GM21447 (cell line): ENCODE results near the gene LPAR6.
A peak's percentile ranks its signal among the peaks of the same experiment; 100 is the strongest.

ENCODE experiments used
- ATAC-seq: cut with Tn5 transposase; IDR thresholded peaks from one replicate; pipeline ENCODE4 v1.9.1; 2021; ENCODE audit not compliant: unreplicated experiment

LPAR6 gene

GRCh38 chr13:48415516-48415915 is 2.6 kb upstream of the LPAR6 start:
- ATAC-seq, result no peak

GRCh38 chr13:48414501-48414900 is 1.6 kb upstream of the LPAR6 start:
- no peak for ATAC-seq

DNA sequence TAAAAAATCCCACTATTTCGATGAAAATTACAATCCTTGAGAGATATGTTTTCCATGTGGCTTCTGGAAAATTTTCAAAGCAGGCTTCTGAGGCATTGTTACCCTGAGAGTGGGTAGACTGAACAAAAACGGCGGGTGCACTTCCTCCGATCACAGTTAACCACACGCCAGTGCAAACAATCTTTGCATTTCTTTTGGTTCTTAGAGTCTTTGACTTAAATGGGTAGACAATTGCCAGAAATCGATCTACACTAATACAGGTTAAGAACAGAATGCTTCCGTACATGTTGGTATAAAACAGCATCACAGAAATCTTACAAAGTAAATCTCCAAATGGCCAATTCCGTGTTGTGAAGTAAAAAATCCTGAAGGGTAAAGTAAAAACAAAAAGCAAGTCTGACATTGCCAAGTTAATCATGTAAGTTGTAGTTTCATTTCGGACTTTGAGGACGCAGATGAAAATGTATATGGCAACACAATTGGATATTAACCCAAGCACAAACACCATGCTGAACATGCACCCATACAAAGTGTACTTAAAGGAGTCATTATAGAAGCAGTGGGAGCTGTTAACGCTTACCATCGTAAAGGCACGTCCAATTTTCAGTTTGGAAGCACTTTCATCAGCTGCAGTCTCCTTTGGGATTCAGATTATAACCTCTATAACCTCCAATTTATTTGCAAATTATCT is 927 bp downstream of the LPAR6 start:
- no peak for ATAC-seq

- ATAC-seq, result no peak
Measured at GRCh38 chr13:48411147-48411794, 1.6 kb downstream of the LPAR6 start.

DNA sequence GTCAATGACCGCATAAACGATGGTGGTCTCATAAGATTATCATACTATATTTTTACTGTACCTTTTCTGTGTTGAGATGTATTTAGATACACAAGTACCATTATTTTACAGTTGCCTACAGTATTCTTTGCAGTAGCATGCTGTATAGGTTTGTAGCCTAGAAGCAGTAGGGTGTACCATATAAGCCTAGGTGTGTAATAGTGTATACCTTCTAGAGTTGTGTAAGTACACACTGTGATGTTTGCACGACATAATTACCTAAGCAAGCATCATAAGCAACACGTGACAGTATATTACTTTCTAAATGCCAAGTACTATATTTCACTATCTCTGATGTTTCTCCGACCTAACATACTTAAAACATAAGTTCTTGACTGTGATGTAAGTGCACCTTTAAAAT is 2.7 kb downstream of the LPAR6 start:
- ATAC-seq, result no peak

- ATAC-seq, result no peak
Measured at GRCh38 chr13:48405875-48406274, 7.0 kb downstream of the LPAR6 start.

DNA sequence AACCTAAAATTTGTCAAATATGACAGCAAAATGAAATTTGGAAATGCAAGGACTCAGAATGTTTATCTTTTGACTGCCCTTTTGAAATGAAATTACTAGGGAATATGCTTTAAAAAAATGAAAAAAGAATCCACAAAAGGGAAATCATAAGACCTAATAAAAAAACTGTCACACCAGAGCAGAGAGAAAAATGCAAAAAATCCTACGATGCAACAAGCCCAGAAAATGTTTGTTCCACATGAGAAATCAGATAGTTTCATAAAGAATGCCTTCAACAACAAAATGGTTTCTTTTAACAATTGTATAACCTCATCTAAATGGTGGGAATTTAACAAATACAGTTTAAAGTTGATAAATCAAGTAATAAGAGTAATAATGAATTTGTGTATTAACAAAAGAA is 8.0 kb downstream of the LPAR6 start:
- ATAC-seq, result no peak

DNA sequence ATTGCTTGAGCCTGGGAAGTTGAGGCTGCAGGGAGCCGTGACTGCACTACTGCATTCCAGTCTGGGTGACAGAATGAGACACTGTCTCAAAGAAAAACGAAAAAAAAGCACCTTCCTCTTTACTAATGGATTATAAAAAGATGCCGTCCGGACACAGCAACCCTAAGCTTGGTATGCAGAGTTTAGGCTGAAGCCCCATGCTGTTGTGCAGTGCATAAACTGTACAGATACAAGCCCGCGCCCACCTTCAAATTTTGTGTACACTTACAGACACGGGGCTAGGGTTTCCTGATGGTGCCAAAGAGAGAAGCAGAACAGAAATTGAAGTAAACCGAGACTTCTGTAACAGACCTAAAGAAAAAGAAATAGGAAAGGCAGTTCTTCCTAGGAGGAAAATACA is 9.0 kb downstream of the LPAR6 start:
- ATAC-seq, result no peak

DNA sequence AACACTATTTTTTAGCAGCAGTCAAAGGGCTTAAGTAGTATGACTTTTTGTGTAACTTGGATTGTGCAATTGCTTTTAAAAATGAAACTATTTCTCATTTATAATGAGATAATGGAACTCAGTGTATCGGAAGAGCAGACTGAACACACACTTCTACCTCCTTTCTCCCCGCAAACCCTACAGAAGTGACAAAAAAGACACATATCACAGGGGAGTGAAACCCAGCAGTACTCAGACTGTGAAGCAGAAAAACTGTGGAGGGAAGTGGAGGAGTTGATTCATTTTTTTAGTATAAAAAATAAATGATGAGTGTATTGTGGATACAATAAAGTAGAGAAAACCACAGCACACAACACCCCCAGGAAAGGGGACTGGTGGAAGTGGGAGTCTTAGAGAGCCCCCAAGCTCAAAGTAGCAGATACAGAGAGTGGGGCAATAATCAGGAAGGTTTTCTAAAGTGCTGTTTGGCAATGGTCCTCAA is 9.7 kb downstream of the LPAR6 start:
- peak; percentile 42 for ATAC-seq

DNA sequence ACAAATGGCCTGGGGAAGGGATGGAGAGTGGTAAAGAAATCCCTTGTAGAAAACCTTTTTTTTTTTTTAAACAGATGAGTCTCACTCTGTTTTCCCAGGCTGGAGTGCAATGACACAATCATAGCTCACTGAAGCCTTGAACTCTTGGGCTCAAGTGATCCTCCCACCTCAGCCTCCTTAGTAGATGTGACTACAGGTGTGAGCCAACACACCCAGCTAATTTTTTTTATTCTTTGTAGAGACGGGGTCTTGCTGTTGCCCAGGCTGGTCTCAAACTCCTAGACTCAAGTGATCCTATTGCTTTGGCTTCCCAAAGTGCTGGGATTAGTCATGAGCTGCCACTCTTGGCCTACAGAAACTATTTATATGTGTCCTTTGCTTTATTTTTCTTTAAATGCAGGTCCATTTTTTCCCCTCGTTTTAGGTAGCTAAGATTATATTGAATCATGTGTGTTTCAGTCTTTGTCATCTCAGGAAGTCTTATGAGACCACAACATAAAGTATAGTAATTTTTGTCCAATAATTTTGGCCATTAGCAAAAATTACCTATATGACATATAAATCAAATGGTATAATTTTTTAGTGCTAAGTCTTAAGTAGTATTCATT is 10.5 kb downstream of the LPAR6 start:
- ATAC-seq, result no peak

DNA sequence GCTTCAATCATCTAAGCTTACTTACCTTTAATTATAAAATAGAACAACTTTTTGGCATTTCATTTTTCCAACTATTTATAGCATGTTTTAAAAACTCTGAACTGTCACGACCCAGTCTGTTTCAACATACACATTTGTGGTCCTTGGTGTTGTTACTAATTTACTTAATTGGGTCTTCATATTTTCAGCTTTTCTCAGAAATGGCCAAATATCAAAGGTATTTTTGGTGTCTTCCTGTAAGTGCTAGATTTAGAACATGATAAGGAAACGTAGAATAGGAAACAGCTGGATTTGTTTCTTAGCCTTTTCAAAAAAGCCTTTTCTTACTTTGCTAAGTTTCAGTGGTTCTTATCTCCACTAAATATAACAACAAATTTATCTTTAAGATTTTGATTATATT is 11.4 kb downstream of the LPAR6 start:
- ATAC-seq, result no peak

- ATAC-seq, result no peak
Measured at GRCh38 chr13:48400850-48401291, 12.0 kb downstream of the LPAR6 start.

- ATAC-seq, result no peak
Measured at GRCh38 chr13:48400090-48400694, 12.7 kb downstream of the LPAR6 start.

GRCh38 chr13:48398450-48399095 is 14.3 kb downstream of the LPAR6 start:
- no peak for ATAC-seq

DNA sequence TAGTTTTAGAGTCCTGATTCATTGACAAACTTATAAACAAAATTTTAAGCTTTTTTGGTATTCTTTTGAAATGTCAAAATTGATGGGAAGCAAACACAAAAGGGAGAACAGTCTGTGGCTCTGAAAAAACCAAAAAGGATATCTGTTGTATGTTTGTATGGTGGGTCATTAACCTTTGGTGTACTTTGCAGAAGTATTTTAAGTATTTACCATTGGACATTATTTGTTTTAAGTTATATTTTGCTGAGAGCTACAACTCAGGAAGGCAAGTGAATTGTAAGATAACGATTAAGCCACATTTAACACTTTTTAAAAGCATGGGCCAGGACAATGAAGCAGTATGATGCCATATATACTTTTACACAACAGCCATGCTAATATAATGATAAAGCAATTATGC is 15.2 kb downstream of the LPAR6 start:
- ATAC-seq, result no peak

GRCh38 chr13:48393698-48394085 is 19.2 kb downstream of the LPAR6 start:
- no peak for ATAC-seq

DNA sequence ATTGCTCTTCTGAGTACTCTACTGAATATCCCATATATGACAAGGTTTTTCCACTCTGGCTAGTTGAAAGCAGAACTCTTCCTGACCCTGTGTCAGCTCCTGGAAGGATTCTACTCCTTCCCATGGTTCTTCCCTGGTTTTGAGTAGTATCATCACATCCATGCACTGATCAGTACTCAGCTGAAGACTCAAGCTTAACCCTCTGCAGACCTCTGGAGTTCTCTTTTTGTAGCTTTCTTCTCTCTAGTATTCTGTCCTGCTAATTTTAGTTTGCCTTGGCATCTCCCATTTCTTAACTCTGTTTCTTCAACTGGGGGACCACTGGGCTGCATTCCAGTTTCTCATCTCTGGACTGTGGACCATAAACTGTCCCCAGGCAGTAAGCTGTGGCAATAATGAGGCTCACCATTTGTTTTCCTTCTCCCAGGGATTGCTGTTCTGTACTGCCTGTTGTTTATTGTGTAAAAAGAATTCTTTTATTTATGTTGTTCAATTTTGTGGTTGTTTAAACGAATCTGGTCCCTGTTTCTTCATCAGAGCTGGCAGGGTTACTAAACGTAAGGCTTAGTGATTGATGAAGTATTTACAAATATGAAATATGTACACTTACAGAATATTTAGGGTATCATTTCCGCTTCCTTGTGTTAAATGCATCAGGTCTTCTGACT is 19.7 kb downstream of the LPAR6 start:
- no peak for ATAC-seq

DNA sequence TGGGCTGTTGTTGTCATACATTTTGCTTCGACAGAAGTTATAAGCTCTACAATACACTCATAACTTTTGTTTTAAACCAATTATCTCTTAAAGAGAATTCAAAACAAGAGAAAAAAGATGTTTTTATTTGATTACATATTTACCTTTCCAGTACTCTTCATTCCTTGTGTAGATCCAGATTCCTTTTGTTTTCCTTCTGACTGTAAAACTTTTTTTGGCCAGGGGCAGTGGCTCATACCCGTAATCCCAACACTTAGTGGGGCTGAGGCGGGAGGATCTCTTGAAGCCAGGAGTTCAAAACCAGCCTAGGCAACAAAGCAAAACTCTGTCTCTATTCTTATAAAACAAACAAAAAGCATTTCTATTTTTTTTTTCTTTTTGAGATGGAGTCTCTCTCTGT is 21.7 kb downstream of the LPAR6 start:
- no peak for ATAC-seq

- no peak for ATAC-seq
Measured at GRCh38 chr13:48386816-48387215, 26.1 kb downstream of the LPAR6 start.

DNA sequence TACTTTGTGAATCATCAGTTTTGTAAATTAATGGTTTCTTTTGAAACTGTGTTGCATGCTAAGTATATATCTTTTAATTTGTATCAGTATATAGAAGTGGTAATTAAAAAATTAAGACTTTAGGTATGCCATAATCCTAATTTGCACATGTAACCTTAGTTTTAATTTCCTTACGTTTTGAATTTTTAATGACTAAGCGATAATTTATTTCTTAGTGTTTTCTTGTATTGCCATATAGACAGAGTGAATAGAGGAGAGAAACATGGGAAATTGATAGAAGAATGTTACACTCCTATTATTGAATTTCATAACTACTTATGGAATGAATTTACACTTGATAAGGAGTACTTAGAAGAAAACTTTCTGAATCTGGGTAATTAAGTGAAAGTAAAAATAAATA is 29.5 kb downstream of the LPAR6 start:
- ATAC-seq, result no peak

- no peak for ATAC-seq
Measured at GRCh38 chr13:48380581-48380980, 32.3 kb downstream of the LPAR6 start.
